Measurements from ENCODE around the gene ACTL8.

DNA sequence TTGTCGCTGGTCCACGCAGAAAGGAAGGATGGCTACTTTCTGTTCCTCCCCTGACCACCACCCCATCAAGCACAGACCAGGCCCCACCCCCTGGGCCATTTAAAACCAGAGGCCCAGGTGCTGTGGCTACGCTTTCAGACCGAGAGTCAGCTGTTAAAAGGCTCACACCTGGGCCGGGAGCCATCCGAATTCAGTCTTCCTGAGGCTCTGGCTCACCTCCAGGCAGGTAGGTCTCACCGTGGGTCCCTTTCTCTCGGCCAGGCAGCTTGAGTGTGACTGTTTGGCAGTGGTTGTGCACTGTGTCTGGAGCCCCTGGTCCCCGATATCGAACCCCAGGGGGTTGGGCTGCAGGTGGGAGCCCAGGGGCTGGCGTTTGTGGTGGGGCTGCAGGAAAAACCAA is 7.2 kb downstream of the ACTL8 start:
- TF ChIP-seq, protein P1, sequence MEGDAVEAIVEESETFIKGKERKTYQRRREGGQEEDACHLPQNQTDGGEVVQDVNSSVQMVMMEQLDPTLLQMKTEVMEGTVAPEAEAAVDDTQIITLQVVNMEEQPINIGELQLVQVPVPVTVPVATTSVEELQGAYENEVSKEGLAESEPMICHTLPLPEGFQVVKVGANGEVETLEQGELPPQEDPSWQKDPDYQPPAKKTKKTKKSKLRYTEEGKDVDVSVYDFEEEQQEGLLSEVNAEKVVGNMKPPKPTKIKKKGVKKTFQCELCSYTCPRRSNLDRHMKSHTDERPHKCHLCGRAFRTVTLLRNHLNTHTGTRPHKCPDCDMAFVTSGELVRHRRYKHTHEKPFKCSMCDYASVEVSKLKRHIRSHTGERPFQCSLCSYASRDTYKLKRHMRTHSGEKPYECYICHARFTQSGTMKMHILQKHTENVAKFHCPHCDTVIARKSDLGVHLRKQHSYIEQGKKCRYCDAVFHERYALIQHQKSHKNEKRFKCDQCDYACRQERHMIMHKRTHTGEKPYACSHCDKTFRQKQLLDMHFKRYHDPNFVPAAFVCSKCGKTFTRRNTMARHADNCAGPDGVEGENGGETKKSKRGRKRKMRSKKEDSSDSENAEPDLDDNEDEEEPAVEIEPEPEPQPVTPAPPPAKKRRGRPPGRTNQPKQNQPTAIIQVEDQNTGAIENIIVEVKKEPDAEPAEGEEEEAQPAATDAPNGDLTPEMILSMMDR (optimal IDR thresholded peaks at IDR 0.05 in 1 of 3, IDR thresholded peaks at IDR 0.05 in 1 of 3, conservative IDR thresholded peaks at IDR 0.05 in 1 of 3; ENCODE audit: extremely low read depth in 1 of 3, insufficient read depth in 2 of 3, low read length in 3 of 3) = no peak
- TF ChIP-seq EZH2 (IDR thresholded peaks at IDR 0.05; ENCODE audit: low read length) = no peak

Data from keratinocyte (primary cell).